ENCODE data around the gene PPP2R1B.
A peak's percentile ranks its signal among the peaks of the same experiment; 100 is the strongest.
"Not testable (repeated sequence)": the region's sequence is repeated elsewhere in the genome, so short reads cannot be mapped to it uniquely, and the experiment has no call there.

The PPP2R1B gene

GRCh38 chr11:111782109-111782741 is 16.0 kb upstream of the PPP2R1B start:
- DNase-seq (ENCODE audit: low spot score) = no peak

DNA sequence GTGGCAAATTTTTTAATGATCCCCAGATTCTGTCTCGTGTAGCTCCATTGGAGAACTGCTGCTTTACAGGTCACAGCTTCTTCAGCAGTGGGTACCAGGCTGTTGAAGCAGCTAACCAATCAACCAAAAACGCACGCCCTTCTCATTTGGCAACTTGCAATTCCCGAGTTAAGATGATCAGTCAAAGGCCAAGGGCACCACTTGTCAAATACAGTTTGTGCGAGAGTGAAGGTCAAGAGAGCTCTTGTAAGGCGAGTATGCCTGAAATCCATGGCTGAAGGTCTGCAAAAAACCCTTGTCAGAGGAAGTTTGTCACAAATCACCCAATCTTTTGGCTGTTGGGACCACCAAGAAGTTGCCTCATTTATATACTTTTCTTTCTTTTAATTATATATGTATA is 12.9 kb upstream of the PPP2R1B start:
- DNase-seq (ENCODE audit: low spot score) = no peak

GRCh38 chr11:111778047-111778558 is 11.9 kb upstream of the PPP2R1B start:
- no peak for DNase-seq (ENCODE audit: low spot score)

DNA sequence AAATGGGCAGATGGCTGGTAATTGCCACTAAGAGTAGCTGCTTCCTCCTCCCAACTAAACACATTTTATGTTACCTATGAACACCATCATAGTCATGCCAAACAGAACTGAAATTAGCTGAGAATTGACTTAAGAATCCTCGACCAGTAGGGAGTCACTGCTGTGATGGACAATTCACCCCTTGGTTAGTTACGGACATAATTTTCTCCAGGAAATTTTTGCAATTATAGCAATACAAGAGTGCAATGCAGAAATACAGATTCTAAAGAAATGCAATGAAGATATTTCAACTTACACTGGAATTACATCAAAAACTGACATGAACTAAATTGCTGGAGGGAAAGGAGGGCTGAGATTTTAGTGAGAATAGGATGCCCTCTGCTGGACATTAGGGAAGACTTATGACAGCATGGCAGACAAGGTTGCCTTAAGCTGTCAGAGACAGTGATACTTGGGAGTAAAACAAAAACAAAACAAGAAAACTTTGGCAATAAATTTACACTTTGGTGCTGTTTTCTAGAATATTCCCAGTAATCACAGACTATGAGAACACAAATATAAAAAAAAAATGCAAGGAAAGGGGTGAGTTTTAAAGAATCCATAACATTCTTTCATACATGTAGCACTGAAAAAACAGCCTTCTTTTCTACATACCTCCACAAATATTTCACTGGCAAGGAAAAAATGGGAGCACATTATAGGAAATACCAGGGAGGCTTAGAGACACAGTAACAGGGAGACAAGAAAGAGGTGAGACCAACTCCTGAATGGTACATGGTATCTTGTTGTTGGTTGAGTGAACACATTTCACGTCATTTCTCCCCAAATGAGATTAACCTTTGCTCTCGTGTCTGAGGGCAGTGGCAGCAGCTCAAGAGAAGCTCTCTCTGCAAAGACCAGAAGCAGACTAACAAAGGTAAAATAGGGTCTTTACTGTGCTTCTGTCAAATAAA is 11.2 kb upstream of the PPP2R1B start:
- DNase-seq (ENCODE audit: low spot score) = peak; percentile 63

- DNase-seq (ENCODE audit: low spot score) = no peak
Measured at GRCh38 chr11:111776398-111777093, 10.4 kb upstream of the PPP2R1B start.

DNA sequence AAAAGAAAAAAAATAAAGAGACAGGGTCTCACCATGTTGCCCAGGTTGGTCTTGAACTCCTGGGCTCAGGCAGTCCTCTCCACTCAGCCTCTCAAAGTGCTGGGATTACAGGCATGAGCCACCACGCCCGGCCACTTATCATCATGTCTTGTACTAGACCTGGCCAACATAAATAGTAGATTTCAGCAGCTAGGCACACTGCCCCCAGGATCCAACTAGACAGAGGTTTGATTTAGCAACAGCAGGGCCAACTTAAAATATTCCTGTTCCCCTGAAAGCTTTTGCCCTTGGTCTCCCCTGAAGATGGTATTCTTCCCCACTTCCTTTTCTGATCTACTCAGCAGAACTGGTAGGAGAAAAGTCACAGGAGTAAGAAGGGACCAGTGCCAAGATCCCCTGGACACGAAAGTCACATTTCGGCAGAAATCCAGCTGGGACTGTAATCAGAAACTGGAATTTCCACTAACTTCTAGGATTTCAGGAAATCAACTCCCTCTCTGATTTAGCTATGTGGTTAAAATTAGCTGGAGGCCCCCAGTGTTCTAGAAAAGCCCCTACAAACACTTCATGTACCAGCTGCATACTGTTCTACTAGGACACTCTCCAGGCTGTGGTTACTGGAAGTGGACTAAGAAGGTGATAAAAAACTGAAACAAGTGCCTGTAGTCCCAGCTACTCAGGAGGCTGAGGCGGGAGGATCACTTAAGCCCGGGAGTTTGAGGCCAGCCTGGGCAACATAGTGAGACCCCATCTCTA is 8.9 kb upstream of the PPP2R1B start:
- DNase-seq (ENCODE audit: low spot score) = peak; percentile 10

DNA sequence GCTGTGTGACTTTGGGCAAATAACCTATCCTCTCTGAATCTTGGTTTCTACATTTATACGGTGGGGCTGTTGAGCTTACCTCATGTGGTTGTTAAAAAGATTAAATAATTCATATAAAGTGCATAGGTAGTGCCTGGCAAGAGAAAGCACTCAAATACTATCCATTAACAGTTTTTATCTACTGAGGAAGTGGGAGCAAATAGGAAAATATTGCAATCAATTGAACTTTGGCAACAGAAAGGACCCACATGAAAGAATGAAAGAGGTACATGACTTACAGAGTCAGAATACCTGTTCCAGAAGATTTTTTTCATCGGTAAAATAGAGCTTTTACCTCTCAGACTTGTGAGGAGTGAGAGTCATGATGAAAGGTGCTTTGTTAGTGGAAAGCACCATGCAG is 6.3 kb upstream of the PPP2R1B start:
- no peak for DNase-seq (ENCODE audit: low spot score)

DNA sequence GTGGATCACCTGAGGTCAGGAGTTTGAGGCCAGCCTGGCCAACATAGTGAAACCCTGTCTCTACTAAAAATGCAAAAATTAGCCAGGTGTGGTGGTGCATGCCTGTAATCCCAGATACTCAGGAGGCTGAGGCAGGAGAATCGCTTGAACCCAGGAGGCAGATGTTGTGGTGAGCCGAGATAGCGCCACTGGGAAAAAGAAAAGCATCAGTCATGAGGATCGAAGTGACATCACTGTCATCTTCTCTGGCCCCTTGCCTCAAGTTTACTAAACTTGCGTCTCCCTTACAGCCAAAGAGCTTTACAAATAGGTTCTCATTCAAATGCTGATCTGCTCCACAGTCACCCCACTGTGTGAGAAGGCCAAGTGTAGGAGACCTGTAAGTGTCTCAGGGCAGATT is 5.0 kb upstream of the PPP2R1B start:
- DNase-seq (ENCODE audit: low spot score) = not testable (repeated sequence)

DNA sequence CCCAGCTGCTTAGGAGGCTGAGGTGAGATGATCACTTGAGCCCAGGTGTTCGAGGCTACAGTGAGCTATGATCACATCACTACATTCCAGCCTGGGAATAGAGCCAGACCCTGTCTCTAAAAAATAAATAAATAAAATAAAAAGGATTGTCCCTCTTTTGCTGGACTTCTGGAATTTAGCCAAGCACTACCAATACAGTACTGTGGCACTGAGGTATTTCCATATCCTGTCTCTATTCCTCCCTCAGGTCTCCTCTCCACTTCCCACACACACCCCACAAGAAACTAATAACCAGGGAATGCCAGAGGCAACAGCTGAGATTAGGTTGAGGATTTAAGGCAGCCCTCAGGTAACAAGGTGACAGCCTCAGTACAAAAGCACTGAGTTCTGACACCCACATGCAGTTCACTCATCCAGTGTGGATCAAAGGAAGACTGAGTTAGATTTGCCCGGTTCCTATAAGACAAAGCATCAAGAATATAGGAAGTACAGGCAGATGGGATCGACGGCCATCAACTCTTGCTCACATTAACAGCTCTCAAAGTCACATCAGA is 4.5 kb upstream of the PPP2R1B start:
- no peak for DNase-seq (ENCODE audit: low spot score)

DNA sequence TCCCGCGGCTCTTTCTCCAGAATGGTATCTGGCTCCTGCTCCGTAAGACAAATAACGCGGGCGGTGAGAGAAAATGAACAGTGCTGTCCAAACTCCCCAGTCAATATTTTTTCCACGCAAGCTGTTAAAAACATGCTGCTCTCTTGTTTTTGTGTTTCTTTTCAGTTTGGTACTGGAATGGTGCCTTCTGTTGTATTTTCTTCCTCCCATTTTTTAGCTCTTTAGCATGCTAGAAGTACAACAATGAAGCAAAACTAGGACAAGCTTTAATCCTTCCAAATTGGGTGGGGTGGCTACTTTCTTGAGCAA is 599 bp upstream of the PPP2R1B start:
- no peak for DNase-seq (ENCODE audit: low spot score)

- DNase-seq (ENCODE audit: low spot score) = peak; percentile 52
Measured at GRCh38 chr11:111765320-111765983, 737 bp downstream of the PPP2R1B start.

GRCh38 chr11:111764621-111765020 is 1.6 kb downstream of the PPP2R1B start:
- DNase-seq (ENCODE audit: low spot score) = peak; percentile 43

DNA sequence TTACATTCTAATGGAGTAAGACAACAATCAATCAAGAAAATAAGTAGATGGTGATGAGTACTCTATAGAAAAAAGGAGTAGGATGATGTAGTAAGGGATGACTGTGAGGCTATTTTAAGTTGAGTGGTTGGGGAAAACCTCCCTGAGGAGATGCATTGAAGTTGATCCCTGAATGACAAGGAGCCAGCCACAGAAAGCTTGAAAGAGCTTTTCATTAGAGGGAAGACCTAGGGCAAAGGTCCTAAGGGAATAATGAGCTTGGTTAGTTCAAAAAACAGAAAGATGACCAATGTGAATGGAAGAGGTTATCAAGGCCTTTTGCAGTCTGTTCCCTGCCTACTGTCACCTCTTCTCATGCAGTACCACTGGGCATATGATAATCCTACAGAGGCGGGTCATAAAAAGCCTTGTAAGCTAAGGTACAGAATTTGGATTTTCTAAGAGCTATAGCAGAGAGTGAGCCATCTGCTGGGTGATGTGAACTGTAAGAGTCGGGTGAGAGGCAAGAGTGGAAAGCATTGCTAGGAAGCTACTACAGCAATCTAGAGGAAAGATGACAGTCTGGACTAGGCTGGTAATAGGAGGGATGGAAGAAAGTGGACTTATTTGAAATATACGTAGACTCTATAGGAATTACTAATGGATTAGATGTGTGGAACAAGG is 3.1 kb downstream of the PPP2R1B start:
- DNase-seq (ENCODE audit: low spot score) = no peak

DNA sequence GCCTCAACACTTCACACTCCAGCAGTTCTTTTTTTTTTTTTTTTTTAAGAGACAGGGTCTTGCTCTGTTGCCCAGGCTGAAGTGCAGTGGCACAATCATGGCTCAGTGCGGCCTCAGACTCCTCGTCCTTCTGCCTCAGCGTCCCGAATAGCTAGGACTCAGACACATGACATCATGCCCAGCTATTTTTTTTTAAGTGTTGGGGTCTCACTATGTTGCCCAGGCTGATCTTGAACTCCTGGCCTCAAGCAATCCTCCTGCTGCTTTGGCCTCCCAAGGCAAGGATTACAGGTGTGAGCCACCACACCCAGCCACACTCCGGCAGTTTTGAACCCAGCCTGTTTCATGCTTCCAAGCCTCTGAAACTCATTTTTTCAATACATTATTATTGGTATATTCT is 3.7 kb downstream of the PPP2R1B start:
- no peak for DNase-seq (ENCODE audit: low spot score)

DNA sequence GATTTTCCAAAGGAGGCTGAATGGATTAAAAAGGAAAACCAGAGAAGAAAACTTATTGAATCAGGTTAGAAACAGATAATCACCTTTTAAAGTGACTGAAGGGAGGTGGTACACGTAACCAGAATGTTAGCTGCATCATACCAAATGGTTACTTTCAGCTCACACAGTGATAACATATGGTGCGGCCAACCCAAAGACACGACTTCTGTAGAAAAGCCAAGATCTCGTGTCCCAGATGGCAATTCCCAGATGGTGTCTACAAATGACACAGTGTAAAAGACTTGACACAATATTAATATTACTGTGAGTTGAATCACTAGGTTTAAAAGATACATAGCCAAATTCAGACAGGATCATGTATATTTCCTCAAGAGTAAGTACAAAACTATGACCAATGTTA is 5.2 kb downstream of the PPP2R1B start:
- no peak for DNase-seq (ENCODE audit: low spot score)

GRCh38 chr11:111759778-111760407 is 6.3 kb downstream of the PPP2R1B start:
- DNase-seq (ENCODE audit: low spot score) = no peak

GRCh38 chr11:111759376-111759775 is 6.8 kb downstream of the PPP2R1B start:
- no peak for DNase-seq (ENCODE audit: low spot score)

- DNase-seq (ENCODE audit: low spot score) = no peak
Measured at GRCh38 chr11:111756097-111756496, 10.1 kb downstream of the PPP2R1B start.

- no peak for DNase-seq (ENCODE audit: low spot score)
Measured at GRCh38 chr11:111749646-111750045, 16.5 kb downstream of the PPP2R1B start.
